OCI-LY1 (cell line): ENCODE measurements around the gene EPHB2.
"Not testable (repeated sequence)": the region's sequence is repeated elsewhere in the genome, so short reads cannot be mapped to it uniquely, and the experiment has no call there.

Experiments used
- H2AFZ ChIP-seq: fragments of 200-600 bp; sonication (generic), shearing (Covaris generic); 2 replicates; pipeline ENCODE4 v1.6.0; 2014; ENCODE audit warnings: antibody characterized with exemption, mild to moderate bottlenecking, low read length
- H3F3A ChIP-seq: fragments of 200-600 bp; sonication (generic), shearing (Covaris generic); 2 replicates; pipeline ENCODE4 v1.6.0; 2014; ENCODE audit warnings: mild to moderate bottlenecking, antibody characterized with exemption, low read length, moderate library complexity; ENCODE audit not compliant: insufficient read depth
- H3K27ac ChIP-seq: fragments of 200-600 bp; sonication (generic); 2 replicates; pipeline ENCODE4 v1.5.1; 2014; ENCODE audit warnings: low read length, mixed run types, mild to moderate bottlenecking, low read depth; ENCODE audit not compliant: poor library complexity, severe bottlenecking
- H3K27me3 ChIP-seq: fragments of 200-600 bp; sonication (generic); 2 replicates; pipeline ENCODE4 v1.6.0; 2014; ENCODE audit warnings: antibody characterized with exemption, mild to moderate bottlenecking, low read length, moderate library complexity; ENCODE audit not compliant: insufficient read depth
- H3K36me3 ChIP-seq: fragments of 200-600 bp; sonication (generic); 2 replicates; pipeline ENCODE4 v1.6.1; 2014; ENCODE audit warnings: mild to moderate bottlenecking, antibody characterized with exemption, low read length, moderate library complexity, mixed read lengths; ENCODE audit not compliant: insufficient read depth
- H3K4me1 ChIP-seq: fragments of 200-600 bp; sonication (generic); 2 replicates; pipeline ENCODE4 v1.5.1; 2014; ENCODE audit warnings: mild to moderate bottlenecking, low read length, moderate library complexity; ENCODE audit not compliant: insufficient read depth, severe bottlenecking
- H3K4me2 ChIP-seq: fragments of 200-600 bp; sonication (generic), shearing (Covaris generic); 2 replicates; pipeline ENCODE4 v1.6.1; 2014; ENCODE audit warnings: low read length
- H3K4me3 ChIP-seq: fragments of 200-600 bp; sonication (generic); 2 replicates; pipeline ENCODE4 v1.5.1; 2014; ENCODE audit warnings: low read length, low read depth, mild to moderate bottlenecking, mixed read lengths; ENCODE audit not compliant: poor library complexity, severe bottlenecking
- H3K79me2 ChIP-seq: fragments of 200-600 bp; shearing (Covaris generic); 2 replicates; pipeline ENCODE4 v1.6.1; 2016; ENCODE audit warnings: mixed run types, low read length, mixed read lengths; ENCODE audit not compliant: insufficient read depth
- H3K9ac ChIP-seq: fragments of 200-600 bp; sonication (generic), shearing (Covaris generic); 2 replicates; pipeline ENCODE4 v1.6.1; 2014; ENCODE audit warnings: mild to moderate bottlenecking, low read length, mixed read lengths
- H3K9me2 ChIP-seq: fragments of 200-600 bp; sonication (generic), shearing (Covaris generic); 2 replicates; pipeline ENCODE4 v1.6.1; 2014; ENCODE audit warnings: low read depth, mild to moderate bottlenecking, low read length, mixed read lengths
- H3K9me3 ChIP-seq: fragments of 200-600 bp; shearing (Covaris generic); 2 replicates; pipeline ENCODE4 v1.6.1; 2014; ENCODE audit warnings: low read length, mixed read lengths
- H4K20me1 ChIP-seq: fragments of 200-600 bp; sonication (generic), shearing (Covaris generic); 2 replicates; pipeline ENCODE4 v1.6.0; 2016; ENCODE audit warnings: mild to moderate bottlenecking, low read length; ENCODE audit not compliant: insufficient read depth
- CTCF ChIP-seq: fragments of 200-600 bp; sonication (generic), shearing (Covaris generic); IDR thresholded peaks from 2 replicates; pipeline ENCODE4 v1.5.1; 2017; ENCODE audit warnings: mild to moderate bottlenecking, antibody characterized with exemption, low read length, moderate library complexity, mixed read lengths
- EZH2 ChIP-seq: fragments of 200-600 bp; sonication (generic), shearing (Covaris generic); IDR thresholded peaks from 2 replicates; pipeline ENCODE4 v1.8.0; 2017; ENCODE audit warnings: borderline replicate concordance, mixed run types, mild to moderate bottlenecking, antibody characterized with exemption, low read length, moderate library complexity, mixed read lengths

EPHB2 gene

GRCh38 chr1:22831729-22832413 is 121.2 kb downstream of the EPHB2 start:
- H3F3A ChIP-seq: no peaks in the 10 kb centered on the region
- H3K4me3 ChIP-seq: no peak overlapping the region
- H3K27ac ChIP-seq: no peak overlapping the region
- no peak overlapping the region for H3K9ac ChIP-seq
- no peaks in the 10 kb centered on the region for H3K9me2 ChIP-seq
- TF ChIP-seq EZH2: no peak
- H3K4me1 ChIP-seq: no peaks in the 10 kb centered on the region
- H3K9me3 ChIP-seq: no peaks in the 10 kb centered on the region
- H3K36me3 ChIP-seq: no peaks in the 10 kb centered on the region
- no peaks in the 10 kb centered on the region for H4K20me1 ChIP-seq
- no peaks in the 10 kb centered on the region for H3K79me2 ChIP-seq
- H3K27me3 ChIP-seq: peaks cover 5% of the 10 kb centered on the region; the same call in 1 of the 2 replicates
- H2AFZ ChIP-seq: no peak overlapping the region
- H3K4me2 ChIP-seq: no peak overlapping the region

- Histone ChIP-seq H3F3A (no peaks in the 10 kb centered on the region), H2AFZ (no peak overlapping the region), H3K79me2 (no peaks in the 10 kb centered on the region), H3K9me3 (no peaks in the 10 kb centered on the region), H3K9me2 (no peaks in the 10 kb centered on the region), H3K36me3 (no peaks in the 10 kb centered on the region), H3K27ac (no peak overlapping the region), H3K4me1 (no peaks in the 10 kb centered on the region), H3K4me3 (no peak overlapping the region), H4K20me1 (no peaks in the 10 kb centered on the region), H3K27me3 (peaks cover 5% of the 10 kb centered on the region; the same call in 1 of the 2 replicates), H3K4me2 (no peak overlapping the region), H3K9ac (no peak overlapping the region)
- TF ChIP-seq EZH2 (no peak), CTCF (no peak)
These were observed 121.8 kb downstream of the EPHB2 start for GRCh38 chr1:22832414-22832786.

GRCh38 chr1:22833699-22834098 is 123.1 kb downstream of the EPHB2 start:
- no peak overlapping the region for H3K4me2 ChIP-seq
- TF ChIP-seq EZH2: no peak
- no peak for TF ChIP-seq CTCF
- no peaks in the 10 kb centered on the region for H3F3A ChIP-seq
- no peak overlapping the region for H3K9ac ChIP-seq
- H2AFZ ChIP-seq: no peak overlapping the region
- H3K9me3 ChIP-seq: no peaks in the 10 kb centered on the region
- peaks cover 5% of the 10 kb centered on the region; the same call in 1 of the 2 replicates for H3K27me3 ChIP-seq
- no peaks in the 10 kb centered on the region for H3K9me2 ChIP-seq
- H3K4me3 ChIP-seq: no peak overlapping the region
- no peaks in the 10 kb centered on the region for H4K20me1 ChIP-seq
- H3K36me3 ChIP-seq: no peaks in the 10 kb centered on the region
- H3K4me1 ChIP-seq: no peaks in the 10 kb centered on the region
- no peaks in the 10 kb centered on the region for H3K79me2 ChIP-seq
- no peak overlapping the region for H3K27ac ChIP-seq

GRCh38 chr1:22834420-22834819 is 123.8 kb downstream of the EPHB2 start:
- not testable (repeated sequence) for H3K4me1 ChIP-seq, H3F3A ChIP-seq, H3K4me3 ChIP-seq, H4K20me1 ChIP-seq, H3K9me3 ChIP-seq, H3K79me2 ChIP-seq, H3K9ac ChIP-seq, H3K36me3 ChIP-seq, H3K27me3 ChIP-seq, H3K27ac ChIP-seq, H3K9me2 ChIP-seq, H3K4me2 ChIP-seq, H2AFZ ChIP-seq
